Left cardiac atrium (tissue), 4 donors: Measurements from ENCODE around the gene NSFL1C. TPM values are rescaled to one million over a fixed set of nuclear protein-coding genes. Genes with fewer than 3 reads are reported as not detected.

Source experiments
- ATAC-seq, 2 donors: fragments of 200-7000 bp; cut with Tn5 transposase; one replicate each; pipeline ENCODE4 v1.9.1; 2020; ENCODE audit warnings: mild to moderate bottlenecking in 2 of 2, moderate library complexity in 2 of 2
- DNase-seq: peaks from one replicate; pipeline ENCODE4 v3.0.0-alpha.2; 2020
- intact Hi-C, 2 donors: fragments of 100-400 bp; cut with DNase I; formaldehyde crosslinking; loops; one replicate each; pipeline versions ENCODE4 v1.14.1 to v1.15.1; 2022 to 2023
- total RNA-seq, 2 donors: library from RNA; stranded (reverse); fragmentation: NEBNext Ultra II Directional; extraction: Animal tissue kit (Norgen Biotek cat#: 25700); gene quantifications; one replicate each; pipeline ENCODE4 v1.2.1, GENCODE V29; 2021
- donor health status: DM: no; HTN: yes; CAD: no.
- donor health status: DM: no; HTN: yes; CAD: no; lungs with severe emphysema.
- donor health status: DM: yes; HTN: yes; CAD: no.
- donor health status: Dilated cardiomyopathy.

Gene NSFL1C
- total RNA-seq, 2 donors from 2014 or later: 48.8 to 62.7 TPM

GRCh38 chr20:1434571-1435336 is 31.9 kb downstream of the NSFL1C start:
- no peak for DNase-seq
- intact Hi-C loops: loop anchor here in 1 of 2 donors (5.0 kb wide), 1 partner anchor 122 kb away; no protein-coding TSS in a partner anchor
- peak in 1 of 2 donors; percentile 62 for ATAC-seq

GRCh38 chr20:1431158-1431557 is 35.5 kb downstream of the NSFL1C start:
- DNase-seq (no peak), ATAC-seq (no peak)
- intact Hi-C loops: no loop called here

- DNase-seq: no peak
- intact Hi-C loops: no loop called here
- no peak for ATAC-seq
Measured at GRCh38 chr20:1430004-1430451, 36.6 kb downstream of the NSFL1C start.

GRCh38 chr20:1429143-1429728 is 37.4 kb downstream of the NSFL1C start:
- DNase-seq: no peak
- no peak for ATAC-seq
- intact Hi-C loops: no loop called here

- no peak for DNase-seq
- intact Hi-C loops: no loop called here
Measured at GRCh38 chr20:1427457-1428054, 39.1 kb downstream of the NSFL1C start.

GRCh38 chr20:1426231-1426849 is 40.3 kb downstream of the NSFL1C start:
- DNase-seq (no peak), ATAC-seq (no peak)
- intact Hi-C loops: no loop called here

More at GRCh38 chr20:1427457-1428054, 39.1 kb downstream of the NSFL1C start:
- ATAC-seq: no peak

GRCh38 chr20:1424336-1424735 is 42.3 kb downstream of the NSFL1C start:
- no peak for ATAC-seq
- intact Hi-C loops: no loop called here
- DNase-seq: no peak

- no peak for ATAC-seq
- intact Hi-C loops: no loop called here
- no peak for DNase-seq
Measured at GRCh38 chr20:1423625-1424106, 43.0 kb downstream of the NSFL1C start.

- DNase-seq (no peak), ATAC-seq (no peak)
- intact Hi-C loops: no loop called here
Measured at GRCh38 chr20:1423206-1423605, 43.4 kb downstream of the NSFL1C start.

GRCh38 chr20:1422753-1423152 is 43.9 kb downstream of the NSFL1C start:
- ATAC-seq (no peak), DNase-seq (no peak)
- intact Hi-C loops: no loop called here

GRCh38 chr20:1420066-1420465 is 46.6 kb downstream of the NSFL1C start:
- no peak for ATAC-seq
- no peak for DNase-seq
- intact Hi-C loops: no loop called here

GRCh38 chr20:1418350-1418749 is 48.3 kb downstream of the NSFL1C start:
- DNase-seq: no peak
- intact Hi-C loops: no loop called here

GRCh38 chr20:1417790-1418189 is 48.9 kb downstream of the NSFL1C start:
- ATAC-seq (no peak), DNase-seq (no peak)
- intact Hi-C loops: no loop called here

More at GRCh38 chr20:1418350-1418749, 48.3 kb downstream of the NSFL1C start:
- ATAC-seq: no peak

GRCh38 chr20:1417273-1417672 is 49.4 kb downstream of the NSFL1C start:
- intact Hi-C loops: no loop called here
- no peak for ATAC-seq
- DNase-seq: no peak

GRCh38 chr20:1415667-1416468 is 50.8 kb downstream of the NSFL1C start:
- ATAC-seq (peak in 1 of 2 donors; percentile 58), DNase-seq (no peak)
- intact Hi-C loops: no loop called here

GRCh38 chr20:1414982-1415381 is 51.7 kb downstream of the NSFL1C start:
- DNase-seq (no peak), ATAC-seq (no peak)
- intact Hi-C loops: no loop called here

GRCh38 chr20:1405801-1406200 is 60.8 kb downstream of the NSFL1C start:
- no peak for ATAC-seq
- intact Hi-C loops: no loop called here
- no peak for DNase-seq

- DNase-seq (no peak), ATAC-seq (no peak)
- intact Hi-C loops: no loop called here
Measured at GRCh38 chr20:1403624-1404023, 63.0 kb downstream of the NSFL1C start.

- DNase-seq: no peak
- no peak for ATAC-seq
- intact Hi-C loops: no loop called here
Measured at GRCh38 chr20:1402149-1402548, 64.5 kb downstream of the NSFL1C start.
